Adipocyte (in vitro differentiated cells): Measurements from ENCODE around the gene CARD9.

Experiments
- DNase-seq: peaks from one replicate; pipeline ENCODE4 v3.0.0-alpha.2; 2015; ENCODE audit warnings: low read depth
- H3K27me3 ChIP-seq: replicated peaks from 2 replicates; pipeline ENCODE4 v1.7.0; 2013; ENCODE audit warnings: mild to moderate bottlenecking, low read length, moderate library complexity; ENCODE audit not compliant: control insufficient read depth, insufficient read depth
- H3K36me3 ChIP-seq: 2 replicates; pipeline ENCODE4 v1.7.0; 2013; ENCODE audit warnings: low read length, mild to moderate bottlenecking, moderate library complexity; ENCODE audit not compliant: control insufficient read depth, insufficient read depth, severe bottlenecking
- H3K4me1 ChIP-seq: 2 replicates; pipeline ENCODE4 v1.7.0; 2013; ENCODE audit warnings: mild to moderate bottlenecking, low read length, moderate library complexity; ENCODE audit not compliant: control insufficient read depth, insufficient read depth
- H3K4me3 ChIP-seq: 2 replicates; pipeline ENCODE4 v1.7.0; 2013; ENCODE audit warnings: mild to moderate bottlenecking, low read length, moderate library complexity
- H3K9ac ChIP-seq: 2 replicates; pipeline ENCODE4 v1.7.0; 2013; ENCODE audit warnings: mild to moderate bottlenecking, low read length, moderate library complexity
- H3K9me3 ChIP-seq: 2 replicates; pipeline ENCODE4 v1.7.0; 2013; ENCODE audit warnings: mild to moderate bottlenecking, low read length, moderate library complexity; ENCODE audit not compliant: control insufficient read depth

Gene CARD9, protein sequence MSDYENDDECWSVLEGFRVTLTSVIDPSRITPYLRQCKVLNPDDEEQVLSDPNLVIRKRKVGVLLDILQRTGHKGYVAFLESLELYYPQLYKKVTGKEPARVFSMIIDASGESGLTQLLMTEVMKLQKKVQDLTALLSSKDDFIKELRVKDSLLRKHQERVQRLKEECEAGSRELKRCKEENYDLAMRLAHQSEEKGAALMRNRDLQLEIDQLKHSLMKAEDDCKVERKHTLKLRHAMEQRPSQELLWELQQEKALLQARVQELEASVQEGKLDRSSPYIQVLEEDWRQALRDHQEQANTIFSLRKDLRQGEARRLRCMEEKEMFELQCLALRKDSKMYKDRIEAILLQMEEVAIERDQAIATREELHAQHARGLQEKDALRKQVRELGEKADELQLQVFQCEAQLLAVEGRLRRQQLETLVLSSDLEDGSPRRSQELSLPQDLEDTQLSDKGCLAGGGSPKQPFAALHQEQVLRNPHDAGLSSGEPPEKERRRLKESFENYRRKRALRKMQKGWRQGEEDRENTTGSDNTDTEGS

DNA sequence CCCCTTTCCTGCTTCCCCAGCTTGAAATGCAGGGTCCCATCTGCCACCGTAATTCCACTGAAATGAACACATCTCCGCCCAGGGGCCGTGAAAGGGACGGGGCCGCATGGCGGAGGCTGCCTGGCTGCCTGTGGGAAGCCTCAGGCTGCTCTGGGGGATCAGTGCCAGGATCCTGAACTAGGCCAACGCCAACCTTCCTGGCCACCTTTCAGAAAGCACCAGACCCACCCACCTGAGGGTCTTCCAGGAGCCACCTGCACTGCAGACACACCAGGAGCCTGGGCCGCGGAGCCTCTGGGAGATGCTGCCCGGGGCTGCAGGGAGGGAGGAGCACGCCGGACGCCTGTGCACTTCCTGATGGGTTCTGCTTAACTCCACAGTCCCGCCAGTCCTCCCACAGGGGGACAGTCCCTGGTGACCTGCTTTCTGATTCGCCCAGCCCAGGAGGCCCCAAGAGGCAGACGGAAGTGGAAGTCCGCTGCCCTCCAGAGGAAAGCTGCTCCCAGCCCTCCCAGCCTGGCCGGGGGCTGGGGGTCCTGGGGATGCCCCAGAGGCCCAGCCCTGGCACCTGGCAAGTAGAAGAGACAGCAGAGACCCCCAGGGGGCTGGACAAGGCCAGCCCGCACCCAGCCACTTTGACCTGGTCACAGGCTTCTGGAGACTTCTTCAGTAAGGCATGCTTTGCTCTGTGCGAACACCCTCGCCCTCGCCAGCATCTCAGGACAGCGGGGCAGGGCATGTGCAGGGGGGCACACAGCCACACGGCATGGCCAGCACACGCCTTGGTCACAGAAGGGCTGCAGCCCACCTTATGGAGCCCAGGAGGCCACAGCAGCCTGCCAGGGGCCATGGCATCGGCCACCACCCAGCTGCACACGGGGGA lies at the start of gene CARD9:
Gene CARD9 (minus strand): TSS at position 370 of the 883 bp plus-strand sequence. CDS start 1,591 bp downstream, outside the sequence.
- Histone ChIP-seq H3K36me3 (peaks cover 19% of the 10 kb centered on the region), H3K27me3 (no peaks in the 10 kb centered on the region), H3K4me3 (peak within 1 kb of the TSS; percentile 39), H3K9ac (peak within 1 kb of the TSS; percentile 73), H3K9me3 (no peaks in the 10 kb centered on the region), H3K4me1 (peaks cover 20% of the 10 kb centered on the region)
- no peak for DNase-seq

DNA sequence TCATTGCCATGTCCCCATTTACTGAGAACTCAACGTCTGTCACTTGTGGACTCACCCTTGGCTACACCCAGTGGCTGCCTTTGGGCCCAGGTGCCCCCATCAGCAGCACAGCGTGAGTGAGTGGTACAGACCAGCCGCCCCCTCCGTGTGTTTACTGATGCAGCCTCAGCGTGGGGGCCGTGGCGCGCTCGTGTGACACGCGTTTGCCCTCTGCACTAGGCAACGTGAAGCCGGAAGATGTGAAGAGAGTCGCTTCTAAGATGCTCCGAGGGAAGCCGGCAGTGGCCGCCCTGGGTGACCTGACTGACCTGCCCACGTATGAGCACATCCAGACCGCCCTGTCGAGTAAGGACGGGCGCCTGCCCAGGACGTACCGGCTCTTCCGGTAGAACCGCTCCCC lies 49.4 kb upstream of the CARD9 start:
- Histone ChIP-seq H3K9me3 (no peaks in the 10 kb centered on the region), H3K4me1 (no peaks in the 10 kb centered on the region), H3K36me3 (peaks cover 65% of the 10 kb centered on the region), H3K4me3 (no peak overlapping the region), H3K27me3 (no peaks in the 10 kb centered on the region), H3K9ac (no peak overlapping the region)
- no peak for DNase-seq

DNA sequence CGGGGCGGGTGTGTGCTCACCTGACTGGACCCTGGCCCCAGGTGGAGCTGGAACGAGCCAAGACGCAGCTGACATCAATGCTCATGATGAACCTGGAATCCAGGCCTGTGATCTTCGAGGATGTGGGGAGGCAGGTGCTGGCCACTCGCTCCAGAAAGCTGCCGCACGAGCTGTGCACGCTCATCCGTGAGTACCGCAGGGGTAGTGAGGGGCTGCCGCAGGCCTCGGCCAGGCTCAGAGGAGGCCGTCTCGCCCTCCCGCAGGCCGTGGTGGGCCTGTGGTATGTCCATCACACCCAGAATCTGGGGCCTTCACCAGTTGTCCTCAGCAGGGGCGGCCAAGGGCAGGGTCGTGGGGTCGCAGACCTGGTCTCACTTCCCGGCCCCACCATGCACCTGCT lies 48.3 kb upstream of the CARD9 start:
- H3K9ac ChIP-seq: no peak overlapping the region
- no peaks in the 10 kb centered on the region for H3K4me1 ChIP-seq
- no peaks in the 10 kb centered on the region for H3K9me3 ChIP-seq
- no peaks in the 10 kb centered on the region for H3K27me3 ChIP-seq
- DNase-seq: no peak
- H3K36me3 ChIP-seq: peaks cover 76% of the 10 kb centered on the region
- no peak overlapping the region for H3K4me3 ChIP-seq

DNA sequence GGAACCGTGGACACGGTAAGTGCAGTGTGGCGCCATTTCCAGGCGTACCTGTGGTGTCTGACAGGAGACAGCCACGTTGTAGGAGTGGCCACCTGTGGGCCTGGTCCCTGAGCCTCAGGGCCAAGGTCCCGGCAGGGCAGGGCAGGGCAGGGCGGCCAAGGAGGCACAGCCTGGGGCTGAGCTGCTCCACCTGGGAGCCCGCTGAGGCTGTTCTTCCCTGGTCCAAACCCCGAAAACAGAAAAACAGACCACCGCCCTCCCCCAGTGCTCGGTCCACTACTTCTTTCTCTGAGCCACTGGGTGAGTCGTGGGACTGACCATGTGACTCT lies 45.6 kb upstream of the CARD9 start:
- Histone ChIP-seq H3K9me3 (no peaks in the 10 kb centered on the region), H3K4me1 (no peaks in the 10 kb centered on the region), H3K27me3 (no peaks in the 10 kb centered on the region), H3K36me3 (peaks cover 93% of the 10 kb centered on the region), H3K9ac (no peak overlapping the region), H3K4me3 (no peak overlapping the region)
- DNase-seq: no peak

DNA sequence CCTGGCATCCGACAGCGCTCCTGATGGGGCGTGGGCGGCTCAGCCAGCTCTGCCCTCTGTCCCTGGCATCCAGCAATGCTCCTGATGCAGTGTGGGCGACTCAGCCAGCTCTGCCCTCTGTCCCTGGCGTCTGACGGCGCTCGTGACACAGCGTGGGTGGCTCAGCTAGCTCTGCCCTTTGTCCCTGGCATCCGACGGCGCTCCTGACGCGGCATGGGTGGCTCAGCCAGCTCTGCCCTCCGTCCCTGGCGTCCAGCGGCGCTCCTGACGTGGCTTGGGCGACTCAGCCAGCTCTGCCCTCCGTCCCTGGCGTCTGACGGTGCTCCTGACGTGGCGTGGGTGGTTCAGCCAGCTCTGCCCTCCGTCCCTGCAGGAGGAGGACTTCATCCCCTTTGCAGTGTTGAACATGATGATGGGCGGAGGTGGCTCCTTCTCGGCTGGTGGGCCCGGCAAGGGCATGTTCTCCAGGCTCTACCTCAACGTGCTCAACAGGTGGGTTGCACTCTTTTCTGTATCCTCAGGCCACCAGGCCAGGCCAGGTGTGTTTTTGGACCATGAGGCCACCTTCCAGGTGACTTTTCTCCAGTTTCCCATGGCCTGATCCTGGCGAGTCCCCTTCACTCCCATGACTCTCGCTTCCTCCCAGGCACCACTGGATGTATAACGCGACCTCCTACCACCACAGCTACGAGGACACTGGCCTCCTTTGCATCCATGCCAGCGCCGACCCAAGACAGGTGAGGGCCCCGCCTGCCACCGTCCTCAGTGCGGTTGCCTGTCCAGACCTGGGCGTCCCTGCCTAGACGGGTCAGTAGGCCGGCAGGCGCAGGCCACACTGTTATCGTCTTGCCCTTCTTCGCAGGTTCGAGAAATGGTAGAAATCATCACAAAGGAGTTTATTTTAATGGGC lies 45.0 kb upstream of the CARD9 start:
- Histone ChIP-seq H3K27me3 (no peaks in the 10 kb centered on the region), H3K9ac (no peak overlapping the region), H3K9me3 (no peaks in the 10 kb centered on the region), H3K4me3 (no peak overlapping the region), H3K4me1 (no peaks in the 10 kb centered on the region), H3K36me3 (peaks cover 95% of the 10 kb centered on the region)
- DNase-seq: no peak

DNA sequence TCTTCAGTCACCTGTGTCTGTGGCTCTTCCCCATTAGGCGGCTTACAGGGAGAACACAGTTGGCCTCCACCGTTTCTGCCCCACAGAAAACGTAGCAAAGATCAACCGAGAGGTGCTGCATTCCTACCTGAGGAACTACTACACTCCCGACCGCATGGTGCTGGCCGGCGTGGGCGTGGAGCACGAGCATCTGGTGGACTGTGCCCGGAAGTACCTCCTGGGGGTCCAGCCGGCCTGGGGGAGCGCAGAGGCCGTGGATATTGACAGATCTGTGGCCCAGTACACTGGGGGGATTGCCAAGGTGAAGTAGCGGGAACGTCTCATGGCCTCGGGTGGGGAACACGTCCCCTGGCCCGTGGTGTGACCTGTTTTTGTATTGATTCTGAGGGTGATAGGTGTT lies 43.4 kb upstream of the CARD9 start:
- Histone ChIP-seq H3K4me1 (peaks cover 10% of the 10 kb centered on the region), H3K36me3 (peaks cover 93% of the 10 kb centered on the region), H3K4me3 (no peak overlapping the region), H3K9ac (no peak overlapping the region), H3K9me3 (no peaks in the 10 kb centered on the region), H3K27me3 (no peaks in the 10 kb centered on the region)
- no peak for DNase-seq

DNA sequence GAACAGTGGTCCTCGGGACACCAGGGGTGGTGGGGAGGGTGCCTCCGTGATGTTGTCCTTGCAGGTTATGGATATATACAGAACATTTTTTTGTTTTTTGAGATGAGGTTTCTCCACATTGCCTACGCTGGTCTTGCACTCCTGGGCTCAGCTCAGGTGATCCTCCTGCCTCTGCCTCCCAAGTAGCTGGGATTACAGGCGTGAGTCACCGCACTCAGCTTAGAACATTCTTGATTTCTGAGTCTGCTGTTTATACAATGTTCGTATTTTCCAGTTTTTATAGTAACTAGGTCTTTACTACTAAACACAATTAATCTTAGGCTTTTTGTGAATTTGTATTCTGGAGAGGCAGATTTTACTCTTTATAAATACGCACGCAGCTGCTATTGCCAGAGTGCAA lies 43.0 kb upstream of the CARD9 start:
- no peaks in the 10 kb centered on the region for H3K9me3 ChIP-seq
- no peak for DNase-seq
- no peaks in the 10 kb centered on the region for H3K27me3 ChIP-seq
- H3K4me3 ChIP-seq: no peak overlapping the region
- peaks cover 89% of the 10 kb centered on the region for H3K36me3 ChIP-seq
- peaks cover 15% of the 10 kb centered on the region for H3K4me1 ChIP-seq
- no peak overlapping the region for H3K9ac ChIP-seq

DNA sequence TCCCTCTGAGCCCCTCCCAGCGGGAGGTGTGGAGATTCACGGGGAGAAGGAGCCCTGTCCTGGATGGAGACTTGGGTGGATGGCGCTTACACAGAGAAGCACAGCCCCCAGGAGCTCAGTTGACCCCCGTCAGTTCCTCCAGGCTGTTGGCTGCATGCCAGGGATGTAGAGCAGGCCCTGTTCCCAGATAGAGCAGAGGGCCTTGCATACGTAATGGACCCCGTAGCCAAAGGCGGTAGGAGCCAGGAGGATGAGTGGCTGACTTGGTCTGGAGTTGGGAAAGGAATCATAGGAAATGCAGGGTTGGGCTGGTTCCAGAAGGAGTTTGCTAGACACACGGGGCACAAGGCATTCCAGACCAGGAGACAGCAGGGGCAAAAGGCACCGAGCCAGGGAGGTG lies 39.5 kb upstream of the CARD9 start:
- Histone ChIP-seq H3K9me3 (no peaks in the 10 kb centered on the region), H3K4me1 (peaks cover 30% of the 10 kb centered on the region), H3K27me3 (no peaks in the 10 kb centered on the region), H3K36me3 (peaks cover 57% of the 10 kb centered on the region), H3K9ac (no peak overlapping the region), H3K4me3 (no peak overlapping the region)
- DNase-seq: no peak

DNA sequence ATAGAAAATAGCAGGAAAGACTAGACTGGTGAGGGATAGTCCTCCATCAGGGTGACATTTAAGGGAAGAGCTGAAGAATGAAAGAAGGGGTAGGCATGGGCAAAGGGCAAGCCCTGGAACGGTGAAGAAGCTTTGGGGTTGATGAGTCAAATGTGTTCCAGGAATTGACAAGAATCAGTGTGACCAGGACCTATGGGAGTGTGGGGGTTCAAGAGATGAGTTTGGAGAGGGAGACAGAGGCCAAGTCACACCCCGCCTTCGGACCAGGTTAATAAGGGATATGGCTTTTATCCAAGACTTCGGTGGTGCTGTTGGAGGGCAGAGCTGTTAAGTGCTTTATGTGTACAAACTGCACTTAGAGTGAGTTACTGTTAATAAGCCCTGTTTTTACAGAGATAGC lies 37.9 kb upstream of the CARD9 start:
- H3K36me3 ChIP-seq: peaks cover 54% of the 10 kb centered on the region
- H3K27me3 ChIP-seq: no peaks in the 10 kb centered on the region
- H3K9ac ChIP-seq: peak overlapping the region; percentile 97
- H3K4me1 ChIP-seq: peaks cover 30% of the 10 kb centered on the region
- DNase-seq: peak; percentile 10
- H3K9me3 ChIP-seq: no peaks in the 10 kb centered on the region
- peak overlapping the region; percentile 98 for H3K4me3 ChIP-seq

DNA sequence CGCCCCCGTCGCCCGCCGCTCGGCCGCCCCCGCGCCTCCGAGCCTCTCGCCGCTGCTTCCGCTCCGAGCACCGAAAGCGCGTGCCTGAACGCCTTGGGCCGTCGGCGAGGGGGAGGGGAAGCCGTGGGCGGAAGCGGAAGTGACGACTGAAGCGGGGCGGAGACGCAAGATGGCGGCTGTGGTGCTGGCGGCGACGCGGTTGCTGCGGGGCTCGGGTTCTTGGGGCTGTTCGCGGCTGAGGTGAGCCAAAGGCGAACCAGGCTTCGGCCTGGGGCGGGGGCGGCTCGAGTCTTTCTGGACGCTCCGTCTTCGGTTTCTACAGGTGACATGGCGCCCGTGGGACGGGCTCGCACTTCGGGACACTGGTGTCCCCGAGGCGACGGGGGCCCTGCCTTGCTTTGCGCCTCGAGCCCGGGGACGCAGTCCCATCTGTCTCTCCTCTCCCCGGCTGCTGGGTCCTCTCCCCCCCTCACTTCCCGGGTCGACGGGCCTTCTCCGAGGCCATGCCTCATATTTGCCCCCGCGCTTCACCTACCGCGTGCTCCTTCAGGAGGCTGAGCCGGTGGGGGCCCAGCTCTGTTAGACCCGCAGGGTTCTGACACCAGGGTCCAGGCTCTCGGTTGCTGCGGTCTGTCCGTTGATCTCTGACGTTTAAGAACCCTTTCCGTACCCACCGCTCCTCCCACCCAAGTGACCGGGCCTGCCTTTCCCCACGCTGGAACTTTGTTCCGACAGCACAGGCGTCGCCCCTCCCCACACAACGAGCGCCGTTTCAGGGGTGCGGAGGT lies 37.2 kb upstream of the CARD9 start, which contains the start of the genes ENTR1 and PMPCA:
Gene ENTR1 (minus strand): TSS at position 115 of the 788 bp plus-strand sequence. CDS start 217 bp downstream, outside the sequence.
Gene PMPCA (plus strand): TSS at position 159 of the 788 bp plus-strand sequence. CDS start 11 bp downstream, at position 170.
- Histone ChIP-seq H3K4me3 (peak within 1 kb of the TSS; percentile 98), H3K27me3 (no peaks in the 10 kb centered on the region), H3K36me3 (peaks cover 52% of the 10 kb centered on the region), H3K4me1 (peaks cover 30% of the 10 kb centered on the region), H3K9me3 (no peaks in the 10 kb centered on the region), H3K9ac (peak within 1 kb of the TSS; percentile 97)
- peak; percentile 98 for DNase-seq
